Islet precursor cell (in vitro differentiated cells): ENCODE results near the gene FLNB.
"Not testable (repeated sequence)": the region's sequence is repeated elsewhere in the genome, so short reads cannot be mapped to it uniquely, and the experiment has no call there.

Experiments
- DNase-seq: peaks from one replicate; pipeline ENCODE4 v3.0.0-alpha.2; 2018

Gene FLNB

GRCh38 chr3:58034738-58035523, 26.7 kb downstream of the FLNB start:
- peak; percentile 72 for DNase-seq

GRCh38 chr3:58035524-58036255, 27.5 kb downstream of the FLNB start:
- DNase-seq: no peak

- peak; percentile 95 for DNase-seq
Observed at GRCh38 chr3:58036293-58037032, 28.2 kb downstream of the FLNB start.

GRCh38 chr3:58037141-58037910, 29.1 kb downstream of the FLNB start:
- no peak for DNase-seq

- DNase-seq: peak; percentile 69
Observed at GRCh38 chr3:58038675-58039292, 30.6 kb downstream of the FLNB start.

GRCh38 chr3:58039601-58040000, 31.4 kb downstream of the FLNB start:
- DNase-seq: no peak

GRCh38 chr3:58041182-58041825, 33.1 kb downstream of the FLNB start:
- peak; percentile 77 for DNase-seq

- DNase-seq: peak; percentile 90
Observed at GRCh38 chr3:58041826-58042324, 33.7 kb downstream of the FLNB start.

GRCh38 chr3:58042947-58043707, 34.9 kb downstream of the FLNB start:
- DNase-seq: no peak

- no peak for DNase-seq
Observed at GRCh38 chr3:58043933-58044332, 35.7 kb downstream of the FLNB start.

GRCh38 chr3:58044691-58045483, 36.7 kb downstream of the FLNB start:
- no peak for DNase-seq

- DNase-seq: peak; percentile 82
Observed at GRCh38 chr3:58047826-58048225, 39.6 kb downstream of the FLNB start.

- peak; percentile 64 for DNase-seq
Observed at GRCh38 chr3:58048301-58048700, 40.1 kb downstream of the FLNB start.

GRCh38 chr3:58049143-58049785, 41.0 kb downstream of the FLNB start:
- peak; percentile 99 for DNase-seq

- peak; percentile 87 for DNase-seq
Observed at GRCh38 chr3:58051196-58051595, 43.0 kb downstream of the FLNB start.

GRCh38 chr3:58051658-58052261, 43.5 kb downstream of the FLNB start:
- not testable (repeated sequence) for DNase-seq

GRCh38 chr3:58052373-58053273, 44.4 kb downstream of the FLNB start:
- DNase-seq: peak; percentile 94

GRCh38 chr3:58054652-58055051, 46.4 kb downstream of the FLNB start:
- no peak for DNase-seq
